CD14-positive monocyte (primary cell): ENCODE data around the gene TMEM225B. TPM values are rescaled to one million over a fixed set of nuclear protein-coding genes. Genes with fewer than 3 reads are reported as not detected.

Experiments
- DNase-seq, 3 donors: peaks; one replicate each; pipeline ENCODE4 v3.0.0-alpha.2; 2011 to 2022
- H2AFZ ChIP-seq: 2 replicates; pipeline ENCODE4 v1.6.0; 2012; ENCODE audit warnings: mild to moderate bottlenecking, low read depth, low read length, inconsistent platforms; ENCODE audit not compliant: insufficient read depth, poor library complexity, severe bottlenecking
- H3K27ac ChIP-seq, 2 donors: 1 replicate in 1 of 2; 2 replicates in 1 of 2; pipeline ENCODE4 v1.5.1; 2012 to 2013; ENCODE audit warnings: low read length in 2 of 2, control low read depth in 1 of 2, inconsistent platforms in 1 of 2, low read depth in 1 of 2, mild to moderate bottlenecking in 1 of 2
- H3K27me3 ChIP-seq, 2 donors: one replicate each; pipeline versions ENCODE4 v1.6.0 to v1.6.1; 2011 to 2013; ENCODE audit warnings: low read length in 2 of 2; ENCODE audit not compliant: control insufficient read depth in 2 of 2, insufficient read depth in 2 of 2
- H3K36me3 ChIP-seq, 2 donors: replicated peaks in 1 of 2; 1 replicate in 1 of 2; 2 replicates in 1 of 2; pipeline versions ENCODE4 v1.5.1 to v1.6.1; 2012 to 2013; ENCODE audit warnings: low read length in 2 of 2, control low read depth in 1 of 2, inconsistent platforms in 1 of 2, mild to moderate bottlenecking in 1 of 2; ENCODE audit not compliant: insufficient read depth in 2 of 2, control insufficient read depth in 1 of 2
- H3K4me1 ChIP-seq, 2 donors: 1 replicate in 1 of 2; 2 replicates in 1 of 2; pipeline versions ENCODE4 v1.5.1 to v1.6.1; 2012 to 2013; ENCODE audit warnings: low read length in 2 of 2, control low read depth in 1 of 2, inconsistent platforms in 1 of 2, mild to moderate bottlenecking in 1 of 2, moderate library complexity in 1 of 2; ENCODE audit not compliant: insufficient read depth in 2 of 2, control insufficient read depth in 1 of 2
- H3K4me2 ChIP-seq: replicated peaks from 2 replicates; pipeline ENCODE3; 2012; ENCODE audit warnings: low read length, moderate library complexity, mild to moderate bottlenecking; ENCODE audit not compliant: poor library complexity, severe bottlenecking; ENCODE audit errors: extremely low read depth
- H3K4me3 ChIP-seq, 3 experiments: fragments of 200-600 bp in 1 of 3; sonication (generic) in 1 of 3; replicated peaks in 1 of 3; 1 replicate in 2 of 3; 2 replicates in 1 of 3; pipeline ENCODE4 v1.5.1; 2011 to 2013; ENCODE audit warnings: low read length in 3 of 3, mild to moderate bottlenecking in 3 of 3, control low read depth in 2 of 3, low read depth in 2 of 3, inconsistent platforms in 1 of 3, moderate library complexity in 1 of 3
- H3K79me2 ChIP-seq: 2 replicates; pipeline ENCODE4 v1.6.0; 2012; ENCODE audit warnings: mild to moderate bottlenecking, control low read depth, inconsistent platforms, low read length, moderate library complexity; ENCODE audit not compliant: insufficient read depth
- H3K9ac ChIP-seq: 2 replicates; pipeline ENCODE4 v1.6.0; 2017; ENCODE audit warnings: low read length, mild to moderate bottlenecking; ENCODE audit not compliant: insufficient read depth, poor library complexity, severe bottlenecking
- H3K9me3 ChIP-seq, 2 donors: replicated peaks in 1 of 2; 1 replicate in 1 of 2; 2 replicates in 1 of 2; pipeline versions ENCODE4 v1.5.1 to v1.6.1; 2012 to 2013; ENCODE audit warnings: low read length in 2 of 2, control low read depth in 1 of 2; ENCODE audit not compliant: control insufficient read depth in 1 of 2, insufficient read depth in 1 of 2
- H4K20me1 ChIP-seq: 2 replicates; pipeline ENCODE4 v1.6.0; 2012; ENCODE audit warnings: mild to moderate bottlenecking, low read length, control low read depth, moderate library complexity; ENCODE audit not compliant: insufficient read depth
- H3K27ac Mint-ChIP-seq, 7 donors: one replicate each; pipeline ENCODE4 v1.8.0; 2020; ENCODE audit warnings: mild to moderate bottlenecking in 7 of 7, mixed read lengths in 7 of 7, moderate library complexity in 6 of 7, inconsistent platforms in 2 of 7
- H3K27me3 Mint-ChIP-seq, 3 donors: one replicate each; pipeline ENCODE4 v1.8.0; 2021 to 2022; ENCODE audit warnings: low read depth in 3 of 3, mild to moderate bottlenecking in 3 of 3, mixed read lengths in 3 of 3, moderate library complexity in 3 of 3, inconsistent platforms in 1 of 3
- H3K36me3 Mint-ChIP-seq, 2 donors: one replicate each; pipeline ENCODE4 v1.8.0; 2020; ENCODE audit warnings: mixed read lengths in 2 of 2, inconsistent platforms in 1 of 2, mild to moderate bottlenecking in 1 of 2
- H3K4me1 Mint-ChIP-seq: one replicate; pipeline ENCODE4 v1.8.0; 2020; ENCODE audit warnings: mild to moderate bottlenecking, mixed read lengths
- H3K4me3 Mint-ChIP-seq, 2 donors: one replicate each; pipeline ENCODE4 v1.8.0; 2020; ENCODE audit warnings: mild to moderate bottlenecking in 2 of 2, mixed read lengths in 2 of 2, moderate library complexity in 1 of 2
- H3K9me3 Mint-ChIP-seq, 7 donors: one replicate each; pipeline ENCODE4 v1.8.0; 2020 to 2022; ENCODE audit warnings: mixed read lengths in 7 of 7, mild to moderate bottlenecking in 6 of 7, moderate library complexity in 6 of 7, inconsistent platforms in 2 of 7
- CTCF ChIP-seq: fragments of 200-600 bp; IDR thresholded peaks from one replicate; pipeline ENCODE4 v1.8.0; 2022; ENCODE audit warnings: antibody characterized with exemption, mild to moderate bottlenecking
- WGBS: methylation state at CpG from one replicate; pipeline ENCODE4 v1.1.5; 2013; ENCODE audit warnings: missing lambda C conversion rate; ENCODE audit not compliant: insufficient coverage; 5-methylcytosine and 5-hydroxymethylcytosine counted together
- intact Hi-C, 2 donors: fragments of 100-400 bp; cut with micrococcal nuclease; formaldehyde crosslinking; loops; one replicate each; pipeline versions ENCODE4 v1.15.0 to v1.15.1; 2023
- polyA plus RNA-seq, 3 donors: library from polyadenylated mRNA; depleted of rRNA in 1 of 3; unstranded in 2 of 3; stranded (reverse) in 1 of 3; fragments of 300-500 nt in 2 of 3; fragments of >200 nt in 1 of 3; fragmentation: Illumina TruSeq in 2 of 3; gene quantifications; 1 replicate in 2 of 3; 2 replicates in 1 of 3; pipeline ENCODE4 v1.2.3, GENCODE V29; 2012 to 2021

The TMEM225B gene
- polyA plus RNA-seq, 3 donors = 0.20 to 0.23 TPM; not detected in 1

GRCh38 chr7:99557196-99557607 is 40.9 kb upstream of the TMEM225B start:
- no peak for TF ChIP-seq CTCF
- H3K36me3 Mint-ChIP-seq = peaks cover 37 to 44% of the 10 kb centered on the region in 2 donors
- H3K27me3 ChIP-seq = no peaks in the 10 kb centered on the region
- H3K4me1 Mint-ChIP-seq = peaks cover 51% of the 10 kb centered on the region
- H3K4me3 Mint-ChIP-seq = peak overlapping the region; percentile 94 to 99
- peak overlapping the region; percentile 96 for H3K9ac ChIP-seq
- H3K9me3 ChIP-seq = no peaks in the 10 kb centered on the region
- peaks cover 28 to 54% of the 10 kb centered on the region in 2 donors for H3K4me1 ChIP-seq
- intact Hi-C loops = loop anchor here in 1 of 2 donors (5.0 kb wide), 1 partner anchor 60 kb away; the partner anchor contains the start of gene ZSCAN25
- peak overlapping the region; percentile 71 to 97 (median 80) for H3K4me3 ChIP-seq
- H3K27ac ChIP-seq = peak overlapping the region in 1 of 2 donors; percentile 99
- 40% methylated on average over 1 of the region's 4 CpGs for WGBS
- peaks cover 65% of the 10 kb centered on the region for H3K79me2 ChIP-seq
- peaks cover 6% of the 10 kb centered on the region for H4K20me1 ChIP-seq
- H3K27ac Mint-ChIP-seq = peak overlapping the region; percentile 97 to 100 (median 99)
- H3K4me2 ChIP-seq = peak overlapping the region; percentile 92
- DNase-seq = no peak
- peaks cover 19 to 34% of the 10 kb centered on the region in 2 donors for H3K36me3 ChIP-seq
- H2AFZ ChIP-seq = peak overlapping the region; percentile 94
- H3K27me3 Mint-ChIP-seq = peaks cover 0 to 2% (median 0%) of the 10 kb centered on the region in 3 donors
- H3K9me3 Mint-ChIP-seq = no peaks in the 10 kb centered on the region

DNA sequence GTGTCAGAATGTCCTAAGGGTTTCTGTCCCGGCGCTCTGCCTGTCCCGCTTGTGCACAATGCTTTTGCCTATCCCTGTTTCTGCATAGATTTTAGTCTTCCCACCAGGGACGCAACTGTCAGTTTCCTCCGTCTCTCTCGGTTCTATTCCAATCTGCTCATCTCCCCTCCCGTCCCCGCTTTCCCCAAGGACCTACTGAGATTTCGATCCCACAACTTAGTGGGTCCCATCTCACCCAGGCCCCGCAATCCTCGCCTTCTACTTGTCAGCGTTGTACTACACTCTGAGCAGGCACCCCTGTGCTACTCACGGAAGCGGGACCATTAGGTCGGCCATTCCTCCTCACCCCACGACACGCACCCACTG is 40.1 kb upstream of the TMEM225B start:
- Histone ChIP-seq H3K4me1 (peaks cover 23 to 57% of the 10 kb centered on the region in 2 donors), H3K4me3 (peak overlapping the region; percentile 71 to 97 (median 80)), H3K9me3 (no peaks in the 10 kb centered on the region), H4K20me1 (peaks cover 13% of the 10 kb centered on the region), H3K36me3 (peaks cover 26 to 42% of the 10 kb centered on the region in 2 donors), H3K9ac (peak overlapping the region; percentile 96), H3K27ac (peak overlapping the region; percentile 94 to 99), H2AFZ (peak overlapping the region; percentile 94), H3K27me3 (no peaks in the 10 kb centered on the region), H3K79me2 (peaks cover 72% of the 10 kb centered on the region), H3K4me2 (peak overlapping the region; percentile 92)
- peaks cover 45 to 52% of the 10 kb centered on the region in 2 donors for H3K36me3 Mint-ChIP-seq
- DNase-seq = peak in 1 of 3 donors; percentile 13
- TF ChIP-seq CTCF = no peak
- intact Hi-C loops = loop anchor here (2.0 to 5.0 kb wide), 2 partner anchors 53 to 59 kb away; partner anchors contain the start of genes ZKSCAN5 (in 2 of the 2) and ZSCAN25 (in 1 of the 2)
- WGBS = 2% methylated on average over 14 of the region's 17 CpGs
- peaks cover 0 to 2% (median 0%) of the 10 kb centered on the region in 3 donors for H3K27me3 Mint-ChIP-seq
- H3K4me1 Mint-ChIP-seq = peaks cover 53% of the 10 kb centered on the region
- H3K9me3 Mint-ChIP-seq = no peaks in the 10 kb centered on the region
- peak overlapping the region; percentile 94 to 99 for H3K4me3 Mint-ChIP-seq
- H3K27ac Mint-ChIP-seq = peak overlapping the region; percentile 97 to 100 (median 99)
